ENCODE measurements around the gene TEX19.

TEX19 gene

GRCh38 chr17:82388223-82388921 is 29.3 kb downstream of the TEX19 start:
- DNase-seq (ENCODE audit: low read depth in 2 of 3, low spot score in 2 of 3), result no peak

- no peak for DNase-seq (ENCODE audit: low read depth in 2 of 3, low spot score in 2 of 3)
Measured at GRCh38 chr17:82388922-82389283, 29.9 kb downstream of the TEX19 start.

DNA sequence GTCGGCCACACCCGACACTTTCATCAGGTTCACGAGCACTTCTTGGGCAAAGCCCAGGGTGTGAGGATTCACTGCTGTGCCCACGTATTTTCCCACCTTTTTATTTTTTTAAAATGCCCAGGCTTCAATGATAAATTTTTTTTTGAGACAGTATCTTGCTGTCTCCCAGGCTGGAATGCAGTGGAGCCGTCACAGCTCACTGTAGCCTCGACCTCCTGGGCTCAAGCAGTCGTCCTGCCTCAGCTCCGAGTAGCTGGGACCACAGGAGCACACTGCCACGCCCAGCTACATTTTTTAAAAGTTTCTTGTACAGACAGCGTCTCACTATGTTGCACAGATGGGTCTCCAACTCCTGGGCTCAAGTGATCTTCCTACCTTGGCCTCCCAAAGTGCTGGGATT is 30.3 kb downstream of the TEX19 start:
- no peak for DNase-seq (ENCODE audit: low read depth in 2 of 3, low spot score in 2 of 3)

DNA sequence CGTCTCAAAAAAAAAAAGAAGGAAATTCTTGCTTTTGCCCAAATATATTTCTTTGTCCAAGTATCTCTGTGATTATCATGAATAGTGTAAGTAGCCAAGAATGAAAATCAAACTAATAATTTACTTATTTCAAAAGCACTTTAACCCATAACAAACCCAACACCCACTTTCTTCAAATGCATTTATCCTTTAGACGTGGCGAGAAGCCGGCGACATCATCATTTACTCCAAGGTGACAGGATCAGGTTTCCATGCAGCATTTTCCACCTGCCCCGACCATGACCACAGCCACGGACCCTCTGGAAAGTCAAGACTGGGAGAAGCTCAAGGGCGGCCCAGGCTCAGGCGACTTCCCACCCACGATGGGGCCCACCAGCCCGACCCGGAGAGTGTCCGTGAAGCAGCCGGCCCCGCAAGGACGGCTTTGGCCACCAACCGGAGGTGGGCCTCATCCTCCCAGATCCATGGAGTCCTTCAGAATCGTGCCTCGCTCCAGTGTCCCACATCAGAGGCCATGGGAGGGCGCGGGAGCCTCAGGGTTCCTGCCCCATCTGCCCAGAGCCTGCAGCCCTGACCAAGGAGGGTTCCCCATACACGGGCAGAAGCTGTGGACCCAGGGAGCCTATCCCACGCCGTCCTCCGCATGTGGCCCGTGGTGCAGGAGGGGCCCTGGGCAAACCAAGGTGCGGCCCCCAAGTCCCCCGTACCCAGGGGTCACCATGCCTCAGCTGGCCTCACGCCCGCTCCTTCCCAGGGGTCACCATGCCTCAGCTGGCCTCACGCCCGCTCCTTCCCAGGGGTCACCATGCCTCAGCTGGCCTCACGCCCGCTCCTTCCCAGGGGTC is 31.2 kb downstream of the TEX19 start:
- no peak for DNase-seq (ENCODE audit: low read depth in 2 of 3, low spot score in 2 of 3)

DNA sequence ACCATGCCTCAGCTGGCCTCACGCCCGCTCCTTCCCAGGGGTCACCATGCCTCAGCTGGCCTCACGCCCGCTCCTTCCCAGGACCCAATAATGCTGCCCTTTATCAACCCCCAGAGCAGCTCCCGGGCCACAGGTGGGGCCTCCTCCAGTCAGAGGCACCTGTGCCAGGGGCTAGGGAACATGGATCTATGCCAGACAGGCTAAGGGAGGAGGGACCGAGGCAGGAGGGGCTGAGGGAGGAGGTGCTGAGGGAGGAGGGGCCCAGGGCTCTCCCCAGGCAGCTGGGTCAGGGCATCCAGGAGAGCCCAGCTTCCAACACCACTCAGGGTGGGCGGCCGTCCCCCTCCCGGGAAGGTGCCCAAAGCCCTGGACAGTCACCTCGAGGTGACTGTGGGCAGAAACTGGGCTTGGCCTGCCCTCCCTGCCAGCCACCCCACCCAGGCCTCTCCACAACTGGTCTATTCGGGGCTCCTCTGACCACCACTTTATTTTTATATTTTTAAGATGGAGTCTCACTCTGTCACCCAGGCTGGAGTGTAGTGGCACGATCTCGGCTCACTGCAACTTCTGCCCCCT is 31.9 kb downstream of the TEX19 start:
- no peak for DNase-seq (ENCODE audit: low read depth in 2 of 3, low spot score in 2 of 3)

- no peak for DNase-seq (ENCODE audit: low read depth in 2 of 3, low spot score in 2 of 3)
Measured at GRCh38 chr17:82391496-82392066, 32.5 kb downstream of the TEX19 start.

- no peak for DNase-seq (ENCODE audit: low read depth in 2 of 3, low spot score in 2 of 3)
Measured at GRCh38 chr17:82392209-82392920, 33.3 kb downstream of the TEX19 start.

GRCh38 chr17:82392941-82393340 is 33.9 kb downstream of the TEX19 start:
- no peak for DNase-seq (ENCODE audit: low read depth in 2 of 3, low spot score in 2 of 3)

DNA sequence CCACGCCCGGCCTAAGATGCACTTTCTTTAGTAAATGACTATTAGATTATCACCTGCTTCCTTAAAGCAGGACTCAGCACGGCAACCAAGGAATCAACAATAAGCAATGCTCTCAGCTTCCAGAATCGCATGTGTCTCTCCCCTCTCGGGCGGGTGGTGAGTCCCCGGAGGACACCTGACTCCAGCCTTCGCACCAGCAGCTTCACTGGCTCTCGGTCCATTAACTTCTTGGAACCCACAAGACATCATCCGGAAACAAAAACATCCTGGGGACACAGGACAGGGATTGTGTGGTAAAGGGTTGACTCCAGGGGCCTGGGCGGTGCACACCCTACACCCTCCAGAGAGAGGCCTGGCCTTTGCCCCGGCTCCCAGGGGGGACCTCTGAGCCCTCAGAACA is 35.2 kb downstream of the TEX19 start:
- no peak for DNase-seq (ENCODE audit: low read depth in 2 of 3, low spot score in 2 of 3)

- no peak for DNase-seq (ENCODE audit: low read depth in 2 of 3, low spot score in 2 of 3)
Measured at GRCh38 chr17:82396601-82397435, 37.8 kb downstream of the TEX19 start.

DNA sequence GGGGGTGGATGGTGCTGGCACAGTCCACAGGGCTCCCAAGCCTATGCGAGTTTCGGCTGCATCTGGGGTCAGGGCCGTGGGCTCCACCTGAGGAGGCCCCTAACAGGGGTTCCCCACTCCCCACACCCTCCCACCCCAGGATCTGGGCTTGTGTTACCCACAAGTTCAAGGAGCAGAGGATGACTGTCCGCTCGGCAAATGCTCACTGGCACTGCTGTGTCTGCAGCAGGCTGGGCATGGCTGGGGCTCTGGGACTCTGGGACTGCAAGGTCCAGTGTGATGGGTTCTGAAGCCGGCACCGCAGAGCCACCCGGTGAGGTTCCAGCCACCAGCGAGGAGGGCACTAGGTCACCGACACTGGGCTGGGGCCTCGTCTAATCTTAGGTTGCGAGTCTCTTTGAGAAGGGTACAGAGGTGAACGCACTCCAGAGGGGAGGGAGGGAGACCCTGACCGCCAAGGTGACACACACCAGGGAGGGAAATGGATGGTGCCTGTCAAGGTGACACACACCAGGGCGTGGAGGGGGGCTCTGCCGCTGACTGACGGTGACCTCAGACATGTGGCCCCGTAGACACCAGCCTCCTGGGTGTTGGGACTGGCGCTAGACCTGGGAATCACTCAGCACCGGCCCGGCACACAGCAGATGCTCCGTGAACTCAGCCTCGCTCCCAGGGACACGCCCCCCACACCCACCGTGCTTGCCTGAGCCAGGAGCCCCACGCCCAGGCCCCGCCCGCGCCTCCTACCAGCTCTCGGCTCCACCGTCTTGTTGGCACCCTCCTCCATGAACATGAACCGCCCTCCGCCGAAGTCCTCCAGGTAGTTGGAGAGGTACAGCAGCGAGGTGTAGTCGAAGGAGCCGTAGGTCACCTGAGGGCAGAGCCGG is 38.6 kb downstream of the TEX19 start:
- DNase-seq (ENCODE audit: low read depth in 2 of 3, low spot score in 2 of 3), result no peak

DNA sequence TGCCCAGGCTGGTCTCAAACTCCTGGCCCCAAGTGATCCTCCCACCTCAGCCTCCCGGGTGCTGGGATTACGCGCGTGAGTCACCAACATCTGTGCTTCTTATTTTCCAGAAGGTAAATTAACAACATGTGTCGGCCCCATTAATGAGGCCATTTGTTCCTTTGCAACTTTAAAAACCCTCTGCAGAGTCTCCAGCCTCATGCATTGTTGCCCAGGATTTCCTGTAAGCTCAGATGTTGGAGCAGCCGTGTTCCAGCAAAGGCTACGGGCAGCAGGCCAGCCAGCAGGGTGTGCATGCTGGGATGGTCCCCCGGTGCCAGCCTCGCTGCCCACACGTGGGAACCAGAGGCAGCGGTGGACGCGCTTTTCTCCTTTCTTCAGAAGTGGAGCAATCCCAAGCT is 40.0 kb downstream of the TEX19 start:
- DNase-seq (ENCODE audit: low read depth in 2 of 3, low spot score in 2 of 3), result no peak

- no peak for DNase-seq (ENCODE audit: low read depth in 2 of 3, low spot score in 2 of 3)
Measured at GRCh38 chr17:82399601-82400101, 40.6 kb downstream of the TEX19 start.

GRCh38 chr17:82400206-82400605 is 41.2 kb downstream of the TEX19 start:
- no peak for DNase-seq (ENCODE audit: low read depth in 2 of 3, low spot score in 2 of 3)

GRCh38 chr17:82400830-82401229 is 41.8 kb downstream of the TEX19 start:
- DNase-seq (ENCODE audit: low read depth in 2 of 3, low spot score in 2 of 3), result peak in 2 of 3 experiments; percentile 31 to 33

GRCh38 chr17:82402865-82403264 is 43.8 kb downstream of the TEX19 start:
- no peak for DNase-seq (ENCODE audit: low read depth in 2 of 3, low spot score in 2 of 3)

DNA sequence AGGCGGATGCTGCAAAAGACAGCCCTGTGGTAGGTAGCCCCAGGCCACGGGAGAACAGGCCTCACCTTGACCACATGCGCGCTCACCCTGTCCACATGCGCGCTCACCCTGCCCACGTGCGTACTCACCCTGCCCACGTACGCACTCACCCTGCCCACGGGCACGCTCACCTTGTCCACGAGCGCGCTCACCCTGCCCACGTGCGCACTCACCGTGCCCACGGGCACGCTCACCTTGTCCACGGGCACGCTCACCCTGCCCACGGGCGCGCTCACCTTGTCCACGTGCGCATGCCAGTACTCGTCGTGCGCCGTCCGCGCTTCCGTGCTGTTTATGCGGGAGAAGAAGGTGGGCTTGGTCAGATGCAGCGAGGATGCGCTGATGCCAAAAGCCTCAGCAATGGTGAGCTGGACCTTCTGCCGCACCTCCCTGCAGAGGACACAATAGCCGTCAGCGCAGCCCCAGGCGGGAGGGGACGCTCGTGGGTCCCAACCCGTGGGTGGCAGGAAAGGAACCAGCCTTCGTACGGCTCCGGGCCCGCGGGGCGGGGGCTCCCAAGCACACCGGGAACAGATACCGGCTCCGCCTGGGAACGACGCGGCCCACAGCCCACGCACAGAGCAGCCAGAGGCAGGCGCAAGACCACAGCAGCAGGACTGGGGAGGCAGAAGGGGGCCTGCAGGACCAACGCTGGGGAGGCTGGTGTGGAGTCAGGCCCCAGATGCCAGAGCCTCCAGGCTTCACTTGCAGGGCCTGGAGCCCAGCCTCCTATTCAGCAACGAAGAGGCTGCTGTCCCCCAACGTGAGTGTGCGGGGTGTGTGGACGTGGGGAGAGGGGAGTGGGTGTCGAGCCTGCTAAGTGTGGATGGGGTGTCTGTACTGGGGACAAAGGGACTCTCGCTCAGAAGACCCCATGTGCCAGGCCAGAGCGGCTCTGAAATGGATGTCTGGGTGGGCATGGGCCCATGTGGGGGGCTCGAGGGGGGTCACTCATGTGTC is 44.9 kb downstream of the TEX19 start:
- DNase-seq (ENCODE audit: low read depth in 2 of 3, low spot score in 2 of 3), result no peak

GRCh38 chr17:82405051-82405450 is 46.0 kb downstream of the TEX19 start:
- DNase-seq (ENCODE audit: low read depth in 2 of 3, low spot score in 2 of 3), result no peak

All from activated CD8-positive, alpha-beta memory T cell treated with anti-CD3 and anti-CD28 coated beads for 48 hours (primary cell).